GM13976 (cell line): ENCODE measurements around the gene ANKRD11.
"Not testable (repeated sequence)": the region's sequence is repeated elsewhere in the genome, so short reads cannot be mapped to it uniquely, and the experiment has no call there.

ENCODE experiments used
- DNase-seq: peaks from one replicate; pipeline ENCODE4 v3.0.0; 2012; ENCODE audit warnings: low spot score
- in situ Hi-C: fragments of 300-500 bp; cut with MboI; formaldehyde crosslinking; loops from one replicate; pipeline ENCODE4 v1.12.0; 2022; ENCODE audit warnings: low sequenced_read_pairs, mixed read lengths, inconsistent platforms; ENCODE audit not compliant: unreplicated experiment
- TF ChIP-seq, protein P1 (sequence below): IDR thresholded peaks from 2 replicates; pipeline ENCODE4 v1.5.1; 2012; ENCODE audit warnings: borderline replicate concordance, mild to moderate bottlenecking; ENCODE audit not compliant: insufficient read depth; ENCODE audit errors: extremely low read depth, missing control alignments, control extremely low read depth

The ANKRD11 gene

DNA sequence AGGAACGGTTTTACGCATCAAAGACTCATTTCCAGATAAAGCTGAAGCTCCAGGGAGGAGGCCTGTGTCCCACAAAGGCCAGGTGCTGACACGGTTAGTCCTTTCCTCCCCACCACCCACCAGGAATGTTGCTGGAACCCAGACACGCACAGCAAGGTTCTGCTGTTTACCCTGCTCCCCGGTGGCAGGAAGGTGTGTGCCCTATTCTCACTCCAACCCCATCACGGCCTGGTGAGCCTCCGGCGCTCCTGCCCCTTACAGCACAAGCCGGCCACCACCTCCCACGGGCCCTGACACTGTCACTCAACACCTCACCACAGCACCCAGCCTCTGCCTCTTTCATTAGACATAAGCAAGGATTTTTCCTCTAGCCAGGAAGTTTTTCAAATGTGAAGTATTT is 47.8 kb downstream of the ANKRD11 start:
- in situ Hi-C loops: no loop called here
- TF ChIP-seq, protein P1, sequence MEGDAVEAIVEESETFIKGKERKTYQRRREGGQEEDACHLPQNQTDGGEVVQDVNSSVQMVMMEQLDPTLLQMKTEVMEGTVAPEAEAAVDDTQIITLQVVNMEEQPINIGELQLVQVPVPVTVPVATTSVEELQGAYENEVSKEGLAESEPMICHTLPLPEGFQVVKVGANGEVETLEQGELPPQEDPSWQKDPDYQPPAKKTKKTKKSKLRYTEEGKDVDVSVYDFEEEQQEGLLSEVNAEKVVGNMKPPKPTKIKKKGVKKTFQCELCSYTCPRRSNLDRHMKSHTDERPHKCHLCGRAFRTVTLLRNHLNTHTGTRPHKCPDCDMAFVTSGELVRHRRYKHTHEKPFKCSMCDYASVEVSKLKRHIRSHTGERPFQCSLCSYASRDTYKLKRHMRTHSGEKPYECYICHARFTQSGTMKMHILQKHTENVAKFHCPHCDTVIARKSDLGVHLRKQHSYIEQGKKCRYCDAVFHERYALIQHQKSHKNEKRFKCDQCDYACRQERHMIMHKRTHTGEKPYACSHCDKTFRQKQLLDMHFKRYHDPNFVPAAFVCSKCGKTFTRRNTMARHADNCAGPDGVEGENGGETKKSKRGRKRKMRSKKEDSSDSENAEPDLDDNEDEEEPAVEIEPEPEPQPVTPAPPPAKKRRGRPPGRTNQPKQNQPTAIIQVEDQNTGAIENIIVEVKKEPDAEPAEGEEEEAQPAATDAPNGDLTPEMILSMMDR: no peak
- DNase-seq: no peak

DNA sequence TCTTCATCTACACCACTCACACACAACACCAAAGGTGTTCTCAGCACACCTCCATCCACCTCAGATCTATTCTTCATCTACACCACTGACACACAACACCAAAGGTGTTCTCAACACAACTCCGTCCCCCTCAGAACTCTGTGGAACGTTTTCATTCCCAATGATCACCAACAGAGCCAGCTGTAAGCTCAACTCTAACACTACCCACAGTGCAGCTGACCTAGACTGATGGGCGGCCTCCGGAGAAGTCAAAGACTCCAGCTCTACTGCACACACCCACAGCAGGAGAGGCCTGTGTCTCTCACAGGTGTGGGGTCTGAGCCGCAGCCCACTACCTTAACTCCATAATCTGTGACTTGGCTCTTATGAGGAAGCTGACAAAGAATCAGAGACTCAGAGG is 50.7 kb downstream of the ANKRD11 start:
- no peak for DNase-seq
- TF ChIP-seq, protein P1: no peak
- in situ Hi-C loops: no loop called here

DNA sequence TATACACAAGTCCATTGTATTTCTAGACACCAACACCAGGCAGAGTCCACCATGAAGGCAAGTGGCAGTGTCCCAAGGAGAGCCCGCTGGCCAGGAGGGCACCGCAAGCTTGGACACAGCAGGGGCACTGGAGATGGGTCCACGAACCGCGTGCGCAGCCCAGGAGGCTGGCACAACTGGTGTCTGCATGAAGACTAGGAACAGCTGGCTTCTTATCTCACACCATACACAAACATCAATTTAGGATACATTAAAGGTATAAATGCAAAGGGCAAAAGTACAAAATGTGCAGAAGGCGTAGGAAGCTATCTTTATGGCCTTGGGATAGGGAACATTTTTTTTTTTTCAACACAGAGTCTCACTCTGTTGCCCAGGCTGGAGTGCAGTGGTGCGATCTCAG is 52.4 kb downstream of the ANKRD11 start:
- DNase-seq: no peak
- in situ Hi-C loops: no loop called here
- TF ChIP-seq, protein P1: no peak

DNA sequence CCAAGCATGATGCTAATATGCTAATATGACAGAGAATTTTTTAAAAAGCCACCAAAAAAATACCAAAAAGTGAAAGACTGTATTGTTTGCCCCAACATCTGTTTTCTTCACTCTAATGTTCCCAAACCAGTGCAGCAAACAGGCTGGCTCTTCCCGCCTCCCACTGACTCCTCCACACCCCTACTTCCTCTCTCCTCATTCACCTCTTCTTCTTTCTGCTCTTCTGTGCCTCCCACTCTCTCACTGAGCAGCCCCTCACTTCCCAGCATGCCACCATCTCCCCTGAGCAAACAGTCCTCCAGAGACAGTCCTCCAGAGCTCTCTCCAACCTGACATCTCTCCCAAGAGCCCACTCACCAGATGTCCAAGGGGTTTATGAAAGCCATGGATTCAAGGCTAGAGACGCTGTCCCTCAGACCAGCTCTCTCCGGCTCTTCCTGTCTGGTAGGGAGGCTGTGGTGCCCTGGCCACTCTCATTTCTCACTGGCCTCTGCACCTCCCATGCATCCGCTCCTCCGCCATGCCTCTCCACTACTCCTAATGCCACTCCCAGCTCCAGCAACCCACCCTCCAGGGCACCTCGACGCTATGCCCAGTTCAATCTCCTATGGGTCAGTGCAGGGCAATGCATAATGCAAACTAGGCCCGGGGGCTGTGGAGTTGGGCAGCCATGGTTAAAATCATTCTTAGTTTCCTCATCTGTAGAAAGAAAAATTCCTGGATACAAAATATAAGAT is 52.9 kb downstream of the ANKRD11 start:
- DNase-seq: no peak
- in situ Hi-C loops: no loop called here
- TF ChIP-seq, protein P1: no peak

DNA sequence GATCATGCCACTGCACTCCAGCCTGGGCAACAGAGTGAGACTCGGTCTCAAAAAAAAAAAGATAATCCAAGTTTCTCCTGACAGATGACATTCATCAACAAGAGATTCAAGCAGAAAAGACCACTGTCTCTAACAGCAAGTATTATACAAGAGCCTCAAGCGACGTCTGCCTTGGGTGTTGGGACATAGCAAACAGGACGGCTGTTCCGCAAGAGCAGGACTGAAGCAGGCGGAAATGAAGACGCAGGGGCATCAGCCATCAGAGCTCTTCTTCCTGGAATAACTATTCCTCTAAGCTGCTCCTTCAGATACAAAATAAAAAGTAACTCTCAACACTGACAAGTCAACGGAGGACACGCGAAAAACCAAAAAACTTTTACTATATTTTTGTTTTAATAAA is 54.0 kb downstream of the ANKRD11 start:
- TF ChIP-seq, protein P1: no peak
- in situ Hi-C loops: no loop called here
- no peak for DNase-seq

DNA sequence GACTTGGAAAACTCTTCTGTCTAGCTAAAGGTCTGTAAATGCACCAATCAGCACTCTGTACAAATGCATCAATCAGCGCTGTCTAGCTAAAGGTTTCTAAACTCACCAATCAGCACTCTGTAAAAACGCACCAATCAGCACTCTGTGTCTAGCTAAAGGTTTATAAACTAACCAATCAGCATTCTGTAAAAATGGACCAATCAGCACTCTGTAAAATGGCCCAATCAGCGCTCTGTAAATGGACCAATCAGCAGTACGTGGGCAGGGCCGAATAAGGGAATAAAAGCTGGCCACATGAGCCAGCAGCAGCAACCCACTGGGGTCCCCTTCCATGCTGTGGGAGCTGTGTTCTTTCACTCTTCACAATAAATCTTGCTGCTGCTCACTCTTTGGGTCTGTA is 55.3 kb downstream of the ANKRD11 start:
- DNase-seq, in situ Hi-C loops: not testable (repeated sequence)

DNA sequence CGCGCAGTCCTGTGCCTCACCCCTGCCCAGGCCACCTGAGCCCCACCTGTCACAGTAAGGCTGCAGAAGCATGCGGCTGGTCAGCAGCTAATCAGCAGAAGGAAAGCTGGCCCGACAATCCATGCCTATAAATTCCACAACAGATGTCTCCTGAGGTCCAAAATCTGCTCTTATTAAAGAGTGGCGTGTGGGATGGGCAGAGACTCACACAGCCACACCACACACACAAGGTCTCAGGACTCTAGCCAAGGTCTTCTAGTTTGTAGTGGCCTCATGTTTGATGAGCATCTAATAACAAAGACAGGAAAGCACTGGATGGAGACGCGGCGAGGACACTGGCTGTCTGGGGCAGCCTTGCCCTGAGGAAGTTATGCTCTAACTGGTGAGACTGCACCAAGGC is 55.9 kb downstream of the ANKRD11 start:
- in situ Hi-C loops: no loop called here
- no peak for DNase-seq
- TF ChIP-seq, protein P1: no peak

DNA sequence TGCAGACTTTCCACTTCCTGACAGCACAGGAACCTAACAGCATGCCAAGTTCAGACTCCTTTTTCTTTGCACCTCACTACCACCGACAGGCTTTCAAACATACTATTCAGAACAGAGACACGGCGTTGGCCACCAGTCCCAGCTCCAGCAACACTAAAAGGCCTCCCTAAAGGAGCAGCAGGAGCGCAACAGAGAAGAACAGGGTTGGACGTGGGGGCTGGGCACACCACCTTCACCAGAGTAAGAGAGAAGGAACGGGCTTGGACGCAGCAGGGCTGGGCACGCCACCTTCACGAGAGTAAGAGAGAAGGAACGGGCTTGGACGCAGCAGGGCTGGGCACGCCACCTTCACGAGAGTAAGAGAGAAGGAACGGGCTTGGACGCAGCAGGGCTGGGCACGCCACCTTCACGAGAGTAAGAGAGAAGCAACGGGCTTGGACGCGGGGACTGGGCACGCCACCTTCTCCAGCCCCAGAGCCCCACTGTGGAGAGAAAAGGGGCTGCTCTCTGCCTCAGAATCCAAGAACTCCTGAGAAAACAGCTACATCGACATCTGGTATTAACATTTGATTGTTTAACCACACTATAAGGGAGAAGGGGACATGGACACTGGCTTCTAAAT is 56.9 kb downstream of the ANKRD11 start:
- DNase-seq, in situ Hi-C loops: not testable (repeated sequence)
